ENCODE results near the gene EMP1.

EMP1 gene

DNA sequence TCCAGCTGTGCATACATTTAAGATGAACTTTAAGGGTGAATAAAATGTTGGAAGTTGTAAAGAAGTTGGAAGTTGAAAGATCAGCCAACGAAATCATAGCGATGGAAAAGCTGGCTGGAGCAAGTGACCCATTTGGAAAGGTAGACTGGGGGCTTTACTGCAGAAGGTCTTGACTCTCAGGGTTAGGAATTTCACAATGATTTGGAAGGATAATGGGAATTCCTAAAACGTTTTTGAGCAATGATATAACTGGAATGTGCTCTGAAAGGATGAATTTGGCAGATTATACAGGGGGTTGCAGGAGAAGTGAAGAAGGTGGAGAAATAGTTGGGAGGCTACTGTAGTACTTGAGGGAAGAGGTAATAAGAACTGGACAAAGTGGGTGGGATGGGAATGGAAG lies 27.4 kb downstream of the EMP1 start:
- no peak for DNase-seq

DNA sequence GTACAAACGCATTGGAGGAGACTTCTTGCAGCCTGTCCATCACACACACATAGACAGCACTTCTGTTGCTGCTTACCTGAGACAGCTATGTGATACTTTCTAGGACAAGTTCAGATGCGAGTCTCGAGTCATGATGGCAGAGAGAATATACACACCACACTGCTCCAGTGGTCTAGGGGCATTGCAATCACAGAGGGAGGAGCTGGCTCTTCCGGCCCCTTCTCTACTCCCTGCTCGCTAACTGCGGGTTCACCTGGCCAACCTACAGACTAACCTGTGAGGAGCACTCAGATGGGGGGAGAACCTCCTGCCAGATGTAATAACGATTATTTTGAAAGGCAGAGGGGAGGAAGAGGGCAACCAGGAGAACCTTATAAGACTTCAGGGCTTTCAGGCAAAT lies 30.7 kb downstream of the EMP1 start:
- no peak for DNase-seq

DNA sequence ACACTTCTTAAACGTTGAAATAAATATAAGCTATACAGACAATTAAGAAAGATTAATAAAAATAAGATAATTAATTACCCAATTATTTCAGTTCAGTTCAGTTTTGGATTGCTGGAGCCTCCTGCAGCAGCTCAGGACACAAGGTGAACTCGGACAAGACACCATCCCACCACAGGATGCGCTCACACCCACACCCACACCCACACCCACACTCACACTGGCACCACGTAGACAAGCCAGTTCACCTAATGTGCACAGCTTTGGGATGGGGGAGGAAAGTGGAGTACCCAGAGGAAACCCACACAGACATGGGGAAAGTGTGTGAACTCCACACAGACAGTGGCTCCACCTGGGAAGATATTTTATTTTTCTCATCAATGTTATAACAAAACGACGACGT lies 32.1 kb downstream of the EMP1 start:
- no peak for DNase-seq

- no peak for DNase-seq
These were observed 33.0 kb downstream of the EMP1 start for GRCh38 chr12:13229504-13229903.

- DNase-seq = no peak
These were observed 34.0 kb downstream of the EMP1 start for GRCh38 chr12:13230500-13230899.

DNA sequence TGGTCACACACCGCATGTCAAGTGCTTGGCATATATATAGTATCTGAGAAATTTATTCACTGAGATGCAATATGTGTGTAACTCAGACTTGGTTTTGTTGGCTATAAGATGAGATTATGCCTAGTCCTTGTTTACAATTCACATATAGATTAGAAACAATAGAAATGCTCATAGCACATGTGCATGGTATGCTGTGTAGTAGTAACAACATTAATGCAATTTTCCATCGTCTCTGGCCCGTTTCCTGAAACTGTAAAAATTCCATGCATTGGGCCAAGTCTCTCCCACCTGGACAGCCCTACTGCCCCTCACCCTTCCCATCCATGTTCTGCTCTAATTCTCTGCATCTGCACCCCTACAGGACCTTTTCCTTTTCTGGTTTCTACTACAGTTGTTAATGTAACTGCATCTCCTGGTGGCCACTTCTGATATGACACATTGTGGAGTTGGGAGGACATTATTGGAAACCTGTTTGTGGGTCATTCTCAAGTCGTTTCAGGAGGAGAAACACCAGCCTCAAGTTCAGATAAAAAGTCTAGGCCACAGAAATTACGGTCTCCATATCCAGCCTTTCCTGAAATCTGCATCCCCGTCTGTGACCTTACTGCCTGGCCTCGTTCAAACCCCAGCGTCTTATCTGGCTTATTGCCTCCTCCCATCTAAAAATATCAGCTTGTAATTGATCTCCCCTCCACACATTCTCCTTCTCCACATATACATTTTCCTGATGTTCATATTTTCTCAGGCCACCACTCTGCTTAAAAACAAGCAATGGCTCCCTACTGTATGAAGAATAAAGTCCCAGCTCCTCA lies 37.5 kb downstream of the EMP1 start:
- peak; percentile 89 for DNase-seq

- no peak for DNase-seq
These were observed 41.7 kb downstream of the EMP1 start for GRCh38 chr12:13238204-13238603.

GRCh38 chr12:13241833-13242488 lies 45.4 kb downstream of the EMP1 start:
- DNase-seq = peak; percentile 52

DNA sequence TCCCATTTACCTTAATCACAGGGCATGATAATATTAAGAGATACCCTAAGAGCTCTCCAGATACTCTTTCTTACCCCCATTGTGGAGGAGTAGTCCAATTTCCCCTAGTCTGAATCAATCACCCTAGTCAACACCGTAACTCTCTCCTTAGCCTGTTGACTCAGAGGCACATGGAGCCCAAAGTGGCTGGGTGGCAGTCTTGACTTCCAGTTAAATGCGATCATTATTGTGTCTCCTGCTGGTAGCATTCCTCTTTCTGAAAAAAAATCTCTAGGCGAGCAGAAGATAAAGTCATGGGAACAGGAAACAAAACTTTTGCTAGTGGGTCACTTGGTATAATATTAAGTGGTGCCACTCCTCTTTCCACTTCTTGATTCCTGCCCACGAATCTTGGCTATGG lies 46.4 kb downstream of the EMP1 start:
- no peak for DNase-seq

GRCh38 chr12:13243516-13244070 lies 47.1 kb downstream of the EMP1 start:
- DNase-seq = no peak

- no peak for DNase-seq
These were observed 51.1 kb downstream of the EMP1 start for GRCh38 chr12:13247596-13247995.

- DNase-seq = no peak
These were observed 52.4 kb downstream of the EMP1 start for GRCh38 chr12:13248964-13249363.

DNA sequence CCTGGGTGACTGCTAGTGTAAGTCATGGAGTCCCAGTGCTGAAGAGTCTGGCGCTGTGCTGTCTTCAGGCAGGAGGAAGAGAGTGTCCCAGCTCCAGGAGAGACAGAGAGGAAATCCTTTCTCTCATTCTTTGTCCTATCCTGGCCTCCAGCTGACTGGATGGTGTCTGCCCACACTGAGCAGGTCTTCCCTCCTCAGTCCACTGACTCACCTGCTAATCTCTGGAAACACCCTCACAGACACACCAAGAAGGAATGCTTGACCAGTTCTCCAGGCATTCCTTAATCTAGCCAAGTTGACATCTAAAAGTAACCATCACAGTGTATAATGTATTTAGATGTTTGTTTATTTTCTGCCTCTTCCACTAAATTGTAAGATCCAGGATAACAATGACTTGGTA lies 53.9 kb downstream of the EMP1 start:
- DNase-seq = no peak

DNA sequence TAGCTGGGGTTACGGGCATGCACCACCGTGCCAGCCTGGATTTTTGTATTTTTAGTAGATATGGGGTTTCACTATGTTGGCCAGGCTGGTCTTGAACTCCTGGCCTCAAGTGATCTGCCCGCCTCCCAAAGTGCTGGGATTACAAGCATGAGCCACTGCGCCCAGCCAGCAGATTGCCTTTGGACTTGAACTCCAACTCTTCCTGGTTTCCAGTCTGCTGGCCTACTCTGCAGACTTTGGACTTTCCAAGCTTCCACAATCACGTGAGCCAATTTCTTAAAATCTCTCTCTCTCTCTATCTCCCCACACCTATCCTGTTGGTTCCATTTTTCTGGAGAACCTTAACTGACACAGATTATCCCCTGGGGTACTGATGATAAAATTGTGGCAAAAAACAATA lies 55.0 kb downstream of the EMP1 start:
- DNase-seq = no peak

- no peak for DNase-seq
These were observed 55.5 kb downstream of the EMP1 start for GRCh38 chr12:13252024-13252423.

DNA sequence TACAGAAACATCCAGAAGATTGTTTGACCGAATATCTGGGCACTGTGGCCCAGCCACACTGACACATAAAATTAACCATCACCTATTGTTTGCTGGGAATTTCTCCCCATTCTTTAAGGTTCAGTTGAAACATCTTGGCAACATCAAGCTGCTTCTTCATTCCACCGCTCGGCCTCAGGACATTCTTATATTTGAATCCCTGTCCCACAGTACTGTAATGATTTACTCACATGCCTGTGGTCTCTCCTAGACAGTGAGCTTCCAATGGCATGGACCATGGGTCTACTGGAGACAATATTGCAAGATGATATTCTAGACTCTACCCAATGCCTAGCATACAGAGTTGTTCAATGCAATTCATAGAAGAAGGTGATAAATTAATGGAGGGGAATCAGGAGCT lies 56.1 kb downstream of the EMP1 start:
- DNase-seq = no peak

GRCh38 chr12:13253966-13254760 lies 57.6 kb downstream of the EMP1 start:
- no peak for DNase-seq

GRCh38 chr12:13255792-13256691 lies 59.5 kb downstream of the EMP1 start:
- DNase-seq = peak; percentile 99

DNA sequence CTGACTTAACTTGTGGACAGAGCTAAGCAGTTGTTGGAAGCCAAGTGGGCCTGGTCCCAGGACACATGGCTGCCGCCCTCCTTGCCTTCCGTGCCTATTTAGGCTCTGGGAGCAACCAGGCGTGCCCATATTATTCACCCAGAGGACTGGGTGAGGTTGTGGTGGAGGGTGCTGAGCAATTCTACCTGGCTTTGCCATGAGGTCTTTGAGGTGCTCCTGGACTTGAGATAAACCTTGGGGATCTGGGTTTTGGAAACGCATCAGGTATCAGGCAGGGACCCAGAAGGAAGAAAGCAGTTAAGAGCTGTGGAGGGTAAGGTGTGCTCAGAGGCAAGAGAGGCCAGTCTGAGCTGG lies 60.1 kb downstream of the EMP1 start:
- no peak for DNase-seq

GRCh38 chr12:13257356-13257875 lies 60.9 kb downstream of the EMP1 start:
- DNase-seq = no peak

DNA sequence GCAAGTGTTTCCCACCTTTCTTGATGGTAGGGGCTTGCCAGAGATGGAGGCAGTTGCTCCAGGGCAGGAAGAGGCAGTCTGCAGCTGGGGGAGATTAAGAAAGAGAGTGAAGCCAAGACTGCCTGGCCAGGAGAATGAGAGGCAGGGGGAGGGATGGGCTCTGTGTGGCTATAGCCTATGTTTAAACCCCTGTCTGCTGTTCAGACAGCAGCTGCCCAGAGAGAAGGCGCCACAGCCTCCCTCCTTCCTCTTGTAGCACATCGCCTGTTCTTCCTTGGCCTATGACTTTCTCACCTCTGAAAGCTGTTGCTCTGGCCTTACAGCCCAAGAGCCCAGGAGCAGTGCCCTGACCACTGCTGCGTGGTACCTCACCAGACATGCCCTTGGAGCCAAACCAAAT lies 61.7 kb downstream of the EMP1 start:
- no peak for DNase-seq

GRCh38 chr12:13258717-13259119 lies 62.2 kb downstream of the EMP1 start:
- DNase-seq = no peak

Measured in DMS53 (cell line).